ENCODE data around the gene TRUB2. TPM values are rescaled to one million over a fixed set of nuclear protein-coding genes. Genes with fewer than 3 reads are reported as not detected.

TRUB2 gene
- total and polyA plus RNA-seq, 2 of the 8 experiments (the other 6 are each of a cell fraction or from before 2014, with no cell fraction given), result 20.7 to 37.8 TPM

GRCh38 chr9:128317629-128318028 is 4.6 kb downstream of the TRUB2 start (continued):
- TF ChIP-seq RAD21 (IDR thresholded peaks at IDR 0.05 in 1 of 2, conservative IDR thresholded peaks at IDR 0.05 in 1 of 2; ENCODE audit: low read depth in 2 of 2, low read length in 2 of 2), result no peak
- no peak for TF ChIP-seq JUN (IDR thresholded peaks at IDR 0.05; ENCODE audit: low read depth, low read length)
- no peak for TF ChIP-seq CBX8 (IDR thresholded peaks at IDR 0.05; ENCODE audit: borderline replicate concordance, low read depth, low read length)
- TF ChIP-seq GTF2F1 (IDR thresholded peaks at IDR 0.05; ENCODE audit: borderline replicate concordance, low read depth, low read length), result no peak
- TF ChIP-seq SRF (IDR thresholded peaks at IDR 0.05; ENCODE audit: low read depth, low read length), result no peak
